Fibroblast of skin of right biceps (primary cell): ENCODE measurements around the gene ZNF888.
"Not testable (repeated sequence)": the region's sequence is repeated elsewhere in the genome, so short reads cannot be mapped to it uniquely, and the experiment has no call there.

Experiments
- DNase-seq: peaks from one replicate; pipeline ENCODE4 v3.0.0-alpha.2; 2013

Gene ZNF888

GRCh38 chr19:52941523-52941922 is 18.3 kb upstream of the ZNF888 start:
- DNase-seq: not testable (repeated sequence)

GRCh38 chr19:52940905-52941304 is 17.7 kb upstream of the ZNF888 start:
- DNase-seq: not testable (repeated sequence)

GRCh38 chr19:52938761-52939160 is 15.5 kb upstream of the ZNF888 start:
- no peak for DNase-seq

GRCh38 chr19:52936954-52937325 is 13.7 kb upstream of the ZNF888 start:
- DNase-seq: no peak

- DNase-seq: no peak
Measured at GRCh38 chr19:52936151-52936953, 13.1 kb upstream of the ZNF888 start.

- peak; percentile 3 for DNase-seq
Measured at GRCh38 chr19:52935434-52935833, 12.2 kb upstream of the ZNF888 start.

GRCh38 chr19:52924641-52925040 is 1.4 kb upstream of the ZNF888 start:
- DNase-seq: not testable (repeated sequence)

GRCh38 chr19:52923778-52924593 is 758 bp upstream of the ZNF888 start:
- DNase-seq: peak; percentile 5

GRCh38 chr19:52917531-52917930 is 5.7 kb downstream of the ZNF888 start:
- no peak for DNase-seq

- DNase-seq: no peak
Measured at GRCh38 chr19:52910648-52911047, 12.6 kb downstream of the ZNF888 start.

GRCh38 chr19:52904052-52904780 is 19.0 kb downstream of the ZNF888 start:
- not testable (repeated sequence) for DNase-seq

- DNase-seq: no peak
Measured at GRCh38 chr19:52901842-52902241, 21.4 kb downstream of the ZNF888 start.

- DNase-seq: not testable (repeated sequence)
Measured at GRCh38 chr19:52898596-52898995, 24.6 kb downstream of the ZNF888 start.

- DNase-seq: no peak
Measured at GRCh38 chr19:52898101-52898500, 25.1 kb downstream of the ZNF888 start.

GRCh38 chr19:52897138-52897935 is 25.9 kb downstream of the ZNF888 start, which contains the start of gene ZNF320:
TSS of gene ZNF320 (minus strand) at chr19:52897635. CDS start at chr19:52890255, 7,380 bp downstream.
- DNase-seq: peak; percentile 93

- DNase-seq: peak; percentile 14
Measured at GRCh38 chr19:52896431-52897137, 26.6 kb downstream of the ZNF888 start.

- DNase-seq: no peak
Measured at GRCh38 chr19:52891336-52891735, 31.9 kb downstream of the ZNF888 start.

GRCh38 chr19:52889931-52890330 is 33.3 kb downstream of the ZNF888 start:
- DNase-seq: no peak

- DNase-seq: no peak
Measured at GRCh38 chr19:52889076-52889475, 34.2 kb downstream of the ZNF888 start.

GRCh38 chr19:52880895-52881389 is 42.3 kb downstream of the ZNF888 start:
- no peak for DNase-seq

- DNase-seq: not testable (repeated sequence)
Measured at GRCh38 chr19:52872996-52873395, 50.2 kb downstream of the ZNF888 start.
